HEK293T (cell line): ENCODE measurements around the gene ADNP.

Experiments
- CTCF ChIA-PET: fragments of 350-600 bp; formaldehyde crosslinking; extraction: SDS; loops from one replicate; lab custom pipeline; 2021; ENCODE audit warnings: antibody characterized with exemption, inconsistent platforms; lab: Yijun Ruan, JAX
- POLR2A ChIA-PET: fragments of 350-600 bp; formaldehyde crosslinking; extraction: SDS; loops from one replicate; lab custom pipeline; 2020; ENCODE audit warnings: antibody characterized with exemption, inconsistent platforms; lab: Yijun Ruan, JAX
- DNase-seq: peaks from one replicate; pipeline ENCODE4 v3.0.0; 2012; ENCODE audit warnings: mixed read lengths; ENCODE audit errors: extremely low spot score
- ARNT ChIP-seq: fragments of 450-650 bp; IDR thresholded peaks from 2 replicates; pipeline ENCODE4 v1.6.1; 2017; ENCODE audit warnings: mild to moderate bottlenecking
- BHLHE40 ChIP-seq: fragments of 450-650 bp; IDR thresholded peaks from 2 replicates; pipeline ENCODE4 v1.6.1; 2016; ENCODE audit warnings: mild to moderate bottlenecking, moderate library complexity, borderline replicate concordance
- CTBP1 ChIP-seq: fragments of 450-650 bp; IDR thresholded peaks from 2 replicates; pipeline ENCODE4 v1.6.1; 2016; ENCODE audit warnings: borderline replicate concordance
- ELF4 ChIP-seq: fragments of 450-650 bp; IDR thresholded peaks from 2 replicates; pipeline ENCODE4 v1.6.1; 2017; ENCODE audit warnings: antibody characterized with exemption
- FOXA1 ChIP-seq: fragments of 450-650 bp; IDR thresholded peaks from 2 replicates; pipeline ENCODE4 v1.6.1; 2016; ENCODE audit warnings: mild to moderate bottlenecking
- FOXK2 ChIP-seq: fragments of 450-650 bp; IDR thresholded peaks from 2 replicates; pipeline ENCODE4 v1.6.1; 2016; ENCODE audit warnings: mild to moderate bottlenecking
- FOXM1 ChIP-seq: fragments of 450-650 bp; IDR thresholded peaks from 2 replicates; pipeline ENCODE4 v1.6.1; 2017; ENCODE audit warnings: mild to moderate bottlenecking, borderline replicate concordance
- HDGF ChIP-seq: fragments of 450-650 bp; IDR thresholded peaks from 2 replicates; pipeline ENCODE4 v1.6.1; 2017; ENCODE audit warnings: antibody characterized with exemption, borderline replicate concordance
- L3MBTL2 ChIP-seq: fragments of 450-650 bp; conservative IDR thresholded peaks from 2 replicates; pipeline ENCODE4 v1.6.1; 2016; ENCODE audit warnings: mild to moderate bottlenecking
- LEF1 ChIP-seq: fragments of 450-650 bp; IDR thresholded peaks from 2 replicates; pipeline ENCODE4 v1.6.1; 2017; ENCODE audit warnings: mild to moderate bottlenecking, borderline replicate concordance
- NFRKB ChIP-seq: fragments of 450-650 bp; IDR thresholded peaks from 2 replicates; pipeline ENCODE4 v1.6.1; 2016; ENCODE audit warnings: mild to moderate bottlenecking, moderate library complexity
- SP1 ChIP-seq: fragments of 450-650 bp; IDR thresholded peaks from 2 replicates; pipeline ENCODE4 v1.6.1; 2017
- SUZ12 ChIP-seq: fragments of 450-650 bp; IDR thresholded peaks from 2 replicates; pipeline ENCODE4 v1.6.1; 2016; ENCODE audit warnings: mild to moderate bottlenecking
- TARDBP ChIP-seq: fragments of 450-650 bp; IDR thresholded peaks from 2 replicates; pipeline ENCODE4 v1.6.1; 2016
- ZNF384 ChIP-seq: fragments of 450-650 bp; IDR thresholded peaks from 2 replicates; pipeline ENCODE4 v1.6.1; 2016
- TF ChIP-seq, protein P1 (sequence below): fragments of 450-650 bp; IDR thresholded peaks from 2 replicates; pipeline ENCODE4 v1.6.1; 2016

The ADNP gene

DNA sequence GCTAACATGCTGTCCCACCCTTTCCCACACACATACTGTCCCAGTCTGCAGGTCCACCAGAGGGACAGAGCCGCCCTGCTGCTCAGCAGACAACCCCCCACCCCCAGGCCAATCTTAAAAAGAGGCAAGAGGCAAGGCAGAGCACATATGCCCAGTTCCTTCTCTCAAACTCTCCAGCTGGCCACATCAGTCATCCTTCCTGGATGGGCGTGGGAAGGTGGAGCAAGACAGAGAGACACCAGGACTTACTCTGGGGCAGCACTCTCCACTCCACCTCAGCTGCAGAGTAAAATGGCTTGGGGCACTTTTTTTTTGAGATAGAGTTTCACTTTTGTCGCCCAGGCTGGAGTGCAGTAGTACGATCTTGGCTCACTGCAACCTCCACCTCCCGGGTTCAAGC, 38.2 kb upstream of the ADNP start:
- POLR2A ChIA-PET: interaction anchor here (1.6 kb wide), 1 partner anchor 11 kb away, joined by 3 read pairs; the partner anchor contains the start of genes DPM1 and MOCS3
- DNase-seq: no peak
- CTCF ChIA-PET: no interaction called here
- TF ChIP-seq CTBP1 (no peak), ARNT (no peak), ZNF384 (no peak), BHLHE40 (no peak), LEF1 (no peak), NFRKB (no peak), FOXK2 (no peak), HDGF (no peak)
- TF ChIP-seq, protein P1, sequence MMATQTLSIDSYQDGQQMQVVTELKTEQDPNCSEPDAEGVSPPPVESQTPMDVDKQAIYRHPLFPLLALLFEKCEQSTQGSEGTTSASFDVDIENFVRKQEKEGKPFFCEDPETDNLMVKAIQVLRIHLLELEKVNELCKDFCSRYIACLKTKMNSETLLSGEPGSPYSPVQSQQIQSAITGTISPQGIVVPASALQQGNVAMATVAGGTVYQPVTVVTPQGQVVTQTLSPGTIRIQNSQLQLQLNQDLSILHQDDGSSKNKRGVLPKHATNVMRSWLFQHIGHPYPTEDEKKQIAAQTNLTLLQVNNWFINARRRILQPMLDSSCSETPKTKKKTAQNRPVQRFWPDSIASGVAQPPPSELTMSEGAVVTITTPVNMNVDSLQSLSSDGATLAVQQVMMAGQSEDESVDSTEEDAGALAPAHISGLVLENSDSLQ: no peak

DNA sequence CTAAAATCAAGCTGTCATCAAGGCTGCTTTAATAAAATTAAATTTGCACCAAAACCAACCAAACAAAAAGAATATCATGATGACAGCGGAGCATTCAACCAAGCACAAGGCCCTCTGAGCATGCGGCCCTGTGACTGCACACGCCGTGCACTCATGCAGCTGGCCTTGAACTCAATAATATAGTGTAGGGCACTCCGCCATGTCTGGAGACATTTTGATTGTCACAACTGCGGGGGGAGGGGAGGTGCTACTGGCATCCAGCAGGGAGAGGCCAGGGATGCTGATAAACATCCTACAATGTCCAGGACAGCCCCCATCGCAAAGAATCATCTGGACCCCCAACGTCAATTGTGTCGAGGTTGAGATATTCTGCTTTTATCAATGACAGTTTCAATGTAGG, 37.1 kb upstream of the ADNP start:
- DNase-seq: no peak
- CTCF ChIA-PET: interaction anchor here (1.1 kb wide), 1 partner anchor 174 kb away, joined by 3 read pairs; the partner anchor contains the start of gene BCAS4
- TF ChIP-seq TARDBP (no peak), BHLHE40 (no peak), HDGF (no peak)
- POLR2A ChIA-PET: no interaction called here

DNA sequence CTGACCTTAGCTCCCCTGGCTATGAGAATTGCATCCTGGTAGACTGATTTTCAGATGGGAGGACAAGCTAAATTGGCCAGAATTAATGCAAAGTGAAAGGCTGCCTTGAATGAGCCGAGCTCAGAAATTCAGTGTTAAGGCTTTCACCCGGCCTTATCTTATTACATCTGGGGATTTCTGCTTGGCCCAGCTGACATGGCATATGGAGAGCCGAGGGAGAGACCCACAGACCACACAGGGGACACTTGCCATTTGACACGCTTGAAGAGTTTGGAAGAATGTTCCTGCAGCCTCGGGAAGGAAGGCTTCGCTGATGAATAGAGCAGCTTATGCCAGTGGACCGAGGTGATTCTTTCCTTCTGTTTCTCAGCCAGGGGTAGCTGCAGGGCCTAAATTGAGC, 36.3 kb upstream of the ADNP start:
- TF ChIP-seq FOXA1 (no peak), LEF1 (no peak), SP1 (no peak), TARDBP (no peak), L3MBTL2 (no peak), NFRKB (no peak), BHLHE40 (no peak), FOXM1 (no peak), ELF4 (no peak), HDGF (no peak), FOXK2 (no peak), ARNT (no peak), ZNF384 (no peak), SUZ12 (no peak), CTBP1 (no peak)
- TF ChIP-seq, protein P1: no peak
- ChIA-PET POLR2A (interaction anchor here (1.1 kb wide), 1 partner anchor 9 kb away, joined by 7 read pairs; the partner anchor contains the start of genes DPM1 and MOCS3), CTCF (interaction anchor here (1.1 kb wide), 1 partner anchor 173 kb away, joined by 3 read pairs; the partner anchor contains the start of gene BCAS4)
- DNase-seq: no peak

DNA sequence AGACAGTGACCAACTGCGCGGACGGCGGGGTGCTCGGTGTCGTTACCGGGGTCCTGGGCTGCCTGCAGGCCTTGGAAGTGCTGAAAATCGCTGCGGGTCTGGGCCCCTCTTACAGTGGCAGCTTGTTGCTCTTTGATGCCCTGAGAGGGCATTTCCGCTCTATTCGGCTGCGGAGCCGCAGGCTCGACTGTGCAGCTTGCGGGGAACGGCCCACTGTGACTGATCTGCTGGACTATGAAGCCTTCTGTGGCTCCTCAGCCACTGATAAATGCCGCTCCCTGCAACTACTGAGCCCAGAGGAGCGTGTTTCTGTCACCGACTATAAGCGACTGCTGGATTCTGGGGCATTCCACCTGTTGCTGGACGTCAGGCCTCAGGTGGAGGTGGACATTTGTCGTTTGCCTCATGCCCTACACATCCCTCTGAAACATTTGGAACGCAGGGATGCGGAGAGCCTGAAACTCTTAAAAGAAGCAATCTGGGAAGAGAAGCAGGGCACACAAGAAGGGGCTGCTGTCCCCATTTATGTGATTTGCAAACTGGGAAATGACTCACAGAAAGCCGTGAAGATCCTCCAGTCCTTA, 28.4 kb upstream of the ADNP start:
- TF ChIP-seq FOXA1 (no peak), ZNF384 (no peak), NFRKB (no peak), SUZ12 (no peak), CTBP1 (no peak), SP1 (no peak), ELF4 (no peak), BHLHE40 (no peak), LEF1 (no peak), TARDBP (no peak), FOXK2 (no peak), FOXM1 (no peak), ARNT (no peak), HDGF (no peak)
- TF ChIP-seq, protein P1: no peak
- POLR2A ChIA-PET: no interaction called here
- CTCF ChIA-PET: no interaction called here
- DNase-seq: no peak

DNA sequence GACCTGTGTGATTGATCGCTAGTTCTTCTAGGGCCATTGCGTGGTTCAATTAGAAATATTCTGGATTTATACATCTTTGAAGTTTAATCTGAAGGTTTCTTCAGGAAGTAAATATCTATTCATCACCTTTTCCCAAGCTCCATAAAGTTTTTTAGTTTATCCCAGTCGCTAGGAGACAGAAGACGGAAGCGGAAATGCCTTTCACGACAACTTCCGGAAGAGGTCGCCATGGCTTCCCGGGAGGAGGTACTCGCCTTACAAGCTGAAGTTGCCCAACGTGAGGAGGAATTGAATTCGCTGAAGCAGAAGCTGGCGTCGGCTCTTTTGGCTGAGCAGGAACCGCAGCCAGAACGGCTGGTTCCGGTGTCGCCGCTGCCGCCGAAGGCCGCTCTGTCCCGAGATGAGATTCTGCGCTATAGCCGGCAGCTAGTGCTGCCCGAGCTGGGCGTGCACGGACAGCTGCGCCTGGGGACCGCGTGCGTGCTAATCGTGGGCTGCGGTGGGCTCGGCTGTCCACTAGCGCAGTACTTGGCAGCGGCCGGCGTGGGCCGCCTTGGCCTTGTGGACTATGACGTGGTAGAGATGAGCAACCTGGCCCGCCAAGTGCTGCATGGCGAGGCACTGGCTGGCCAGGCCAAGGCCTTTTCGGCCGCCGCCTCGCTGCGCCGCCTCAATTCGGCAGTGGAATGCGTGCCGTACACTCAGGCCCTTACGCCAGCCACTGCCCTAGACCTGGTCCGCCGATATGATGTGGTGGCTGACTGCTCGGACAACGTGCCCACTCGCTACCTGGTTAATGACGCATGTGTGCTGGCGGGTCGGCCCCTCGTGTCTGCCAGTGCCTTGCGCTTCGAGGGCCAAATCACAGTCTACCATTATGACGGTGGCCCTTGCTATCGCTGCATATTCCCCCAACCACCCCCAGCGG, 27.6 kb upstream of the ADNP start, which contains the start of gene MOCS3:
Gene MOCS3, plus strand, starts transcription at position 204 of the 928 bp plus-strand sequence. Its CDS starts 25 bp downstream, at position 229.
- ChIA-PET POLR2A (interaction anchor here (0.7 to 2.1 kb wide), 11 partner anchors 9 to 370 kb away, joined by 3 to 26 read pairs (median 4); partner anchors contain the start of genes ADNP and BCAS4), CTCF (no interaction called here)
- DNase-seq: peak; percentile 82
- TF ChIP-seq, protein P1: peak; percentile 46; the same call in 1 of the 2 replicates
- no peak for TF ChIP-seq ARNT
- no peak for TF ChIP-seq LEF1
- TF ChIP-seq NFRKB: no peak
- no peak for TF ChIP-seq FOXM1
- no peak for TF ChIP-seq HDGF
- TF ChIP-seq ELF4: peak; percentile 53; the same call in 1 of the 2 replicates
- TF ChIP-seq SUZ12: no peak
- peak; percentile 79 for TF ChIP-seq BHLHE40
